GM10266 (cell line): ENCODE measurements around the gene FBXL19.

Source experiments
- DNase-seq: peaks from one replicate; pipeline ENCODE4 v3.0.0; 2012; ENCODE audit errors: extremely low spot score
- CTCF ChIP-seq: IDR thresholded peaks from 2 replicates; pipeline ENCODE4 v1.5.1; 2012; ENCODE audit warnings: mild to moderate bottlenecking, low read depth; ENCODE audit not compliant: control insufficient read depth, insufficient read depth; ENCODE audit errors: missing control alignments

The FBXL19 gene

GRCh38 chr16:30923554-30924075, at the start of gene FBXL19:
TSS of gene FBXL19 (plus strand) at chr16:30923572. CDS start at chr16:30925755, 2,183 bp downstream.
- no peak for DNase-seq
- TF ChIP-seq CTCF, result no peak

GRCh38 chr16:30874244-30874820, 49.0 kb upstream of the FBXL19 start:
- no peak for DNase-seq
- TF ChIP-seq CTCF, result no peak

GRCh38 chr16:30874821-30875717, 48.3 kb upstream of the FBXL19 start:
- peak; percentile 84 for DNase-seq
- peak; percentile 9 for TF ChIP-seq CTCF

GRCh38 chr16:30875871-30876801, 47.2 kb upstream of the FBXL19 start:
- no peak for TF ChIP-seq CTCF
- DNase-seq, result peak; percentile 70

- DNase-seq, result no peak
- TF ChIP-seq CTCF, result no peak
These were observed 46.5 kb upstream of the FBXL19 start for GRCh38 chr16:30876867-30877266.

- no peak for TF ChIP-seq CTCF
- no peak for DNase-seq
These were observed 40.7 kb upstream of the FBXL19 start for GRCh38 chr16:30882429-30883310.
